ENCODE results near the gene LHX3.
A peak's percentile ranks its signal among the peaks of the same experiment; 100 is the strongest.
"Not testable (repeated sequence)": the region's sequence is repeated elsewhere in the genome, so short reads cannot be mapped to it uniquely, and the experiment has no call there.

The LHX3 gene

GRCh38 chr9:136242248-136242647, 37.3 kb upstream of the LHX3 start:
- no peak for DNase-seq

GRCh38 chr9:136241542-136241941, 36.6 kb upstream of the LHX3 start:
- no peak for DNase-seq

- DNase-seq = no peak
Observed at GRCh38 chr9:136240941-136241340, 36.0 kb upstream of the LHX3 start.

GRCh38 chr9:136239983-136240330, 35.0 kb upstream of the LHX3 start:
- DNase-seq = peak in 1 of 56 donors; percentile 11

GRCh38 chr9:136239135-136239982, 34.4 kb upstream of the LHX3 start:
- DNase-seq = no peak

- no peak for DNase-seq
Observed at GRCh38 chr9:136238342-136238732, 33.4 kb upstream of the LHX3 start.

GRCh38 chr9:136237486-136238341, 32.8 kb upstream of the LHX3 start:
- no peak for DNase-seq

GRCh38 chr9:136236471-136237410, 31.8 kb upstream of the LHX3 start:
- DNase-seq = not testable (repeated sequence)

- DNase-seq = no peak
Observed at GRCh38 chr9:136235709-136236455, 31.0 kb upstream of the LHX3 start.

- no peak for DNase-seq
Observed at GRCh38 chr9:136235171-136235570, 30.2 kb upstream of the LHX3 start.

- DNase-seq = no peak
Observed at GRCh38 chr9:136234597-136234996, 29.7 kb upstream of the LHX3 start.

- DNase-seq = no peak
Observed at GRCh38 chr9:136233868-136234267, 28.9 kb upstream of the LHX3 start.

- DNase-seq = no peak
Observed at GRCh38 chr9:136233411-136233810, 28.5 kb upstream of the LHX3 start.

- no peak for DNase-seq
Observed at GRCh38 chr9:136232969-136233368, 28.0 kb upstream of the LHX3 start.

- DNase-seq = no peak
Observed at GRCh38 chr9:136231478-136232297, 26.8 kb upstream of the LHX3 start.

GRCh38 chr9:136230773-136231172, 25.8 kb upstream of the LHX3 start:
- DNase-seq = no peak

GRCh38 chr9:136230365-136230764, 25.4 kb upstream of the LHX3 start:
- no peak for DNase-seq

GRCh38 chr9:136229096-136230065, 24.5 kb upstream of the LHX3 start:
- DNase-seq = peak in 4 of 56 donors; percentile 11 to 25 (median 16)
